Esophagus (tissue), 2 donors: Measurements from ENCODE around the gene PRIMA1. TPM values are rescaled to one million over a fixed set of nuclear protein-coding genes. Genes with fewer than 3 reads are reported as not detected.

Source experiments
- H3K27ac ChIP-seq, 2 donors: one replicate each; pipeline ENCODE4 v1.5.1; 2013; ENCODE audit warnings: low read depth in 2 of 2, mild to moderate bottlenecking in 2 of 2, inconsistent platforms in 1 of 2, low read length in 1 of 2, moderate library complexity in 1 of 2
- H3K27me3 ChIP-seq, 2 donors: one replicate each; pipeline ENCODE4 v1.6.1; 2013; ENCODE audit warnings: low read length in 2 of 2, control low read depth in 1 of 2, mild to moderate bottlenecking in 1 of 2; ENCODE audit not compliant: insufficient read depth in 2 of 2, control insufficient read depth in 1 of 2
- H3K36me3 ChIP-seq, 2 donors: one replicate each; pipeline ENCODE4 v1.6.1; 2013; ENCODE audit warnings: low read length in 1 of 2; ENCODE audit not compliant: control insufficient read depth in 2 of 2, insufficient read depth in 2 of 2
- H3K4me1 ChIP-seq, 2 donors: one replicate each; pipeline ENCODE4 v1.6.1; 2013; ENCODE audit warnings: low read length in 1 of 2; ENCODE audit not compliant: control insufficient read depth in 2 of 2, insufficient read depth in 2 of 2
- H3K4me3 ChIP-seq, 2 donors: one replicate each; pipeline ENCODE4 v1.5.1; 2013; ENCODE audit warnings: low read length in 2 of 2, mild to moderate bottlenecking in 2 of 2, low read depth in 1 of 2, moderate library complexity in 1 of 2
- H3K9me3 ChIP-seq, 2 donors: one replicate each; pipeline ENCODE4 v1.6.1; 2013; ENCODE audit warnings: mild to moderate bottlenecking in 2 of 2, low read depth in 1 of 2, low read length in 1 of 2, moderate library complexity in 1 of 2; ENCODE audit not compliant: control insufficient read depth in 2 of 2, insufficient read depth in 1 of 2
- WGBS, 2 donors: extraction: QIAGEN DNeasy Blood & Tissue Kit; methylation state at CpG; one replicate each; pipeline ENCODE4 v1.1.7; 2013; 5-methylcytosine and 5-hydroxymethylcytosine counted together
- polyA plus RNA-seq, 2 donors: library from polyadenylated mRNA; stranded (reverse); fragments of 200-250 nt; gene quantifications; one replicate each; pipeline ENCODE4 v1.2.3, GENCODE V29; 2013
- donor health status: healthy with polysubstance abuse.
- donor health status: Bipolar disorder and iron deficiency.

The PRIMA1 gene
- polyA plus RNA-seq, 2 donors: 1.7 to 2.9 TPM

DNA sequence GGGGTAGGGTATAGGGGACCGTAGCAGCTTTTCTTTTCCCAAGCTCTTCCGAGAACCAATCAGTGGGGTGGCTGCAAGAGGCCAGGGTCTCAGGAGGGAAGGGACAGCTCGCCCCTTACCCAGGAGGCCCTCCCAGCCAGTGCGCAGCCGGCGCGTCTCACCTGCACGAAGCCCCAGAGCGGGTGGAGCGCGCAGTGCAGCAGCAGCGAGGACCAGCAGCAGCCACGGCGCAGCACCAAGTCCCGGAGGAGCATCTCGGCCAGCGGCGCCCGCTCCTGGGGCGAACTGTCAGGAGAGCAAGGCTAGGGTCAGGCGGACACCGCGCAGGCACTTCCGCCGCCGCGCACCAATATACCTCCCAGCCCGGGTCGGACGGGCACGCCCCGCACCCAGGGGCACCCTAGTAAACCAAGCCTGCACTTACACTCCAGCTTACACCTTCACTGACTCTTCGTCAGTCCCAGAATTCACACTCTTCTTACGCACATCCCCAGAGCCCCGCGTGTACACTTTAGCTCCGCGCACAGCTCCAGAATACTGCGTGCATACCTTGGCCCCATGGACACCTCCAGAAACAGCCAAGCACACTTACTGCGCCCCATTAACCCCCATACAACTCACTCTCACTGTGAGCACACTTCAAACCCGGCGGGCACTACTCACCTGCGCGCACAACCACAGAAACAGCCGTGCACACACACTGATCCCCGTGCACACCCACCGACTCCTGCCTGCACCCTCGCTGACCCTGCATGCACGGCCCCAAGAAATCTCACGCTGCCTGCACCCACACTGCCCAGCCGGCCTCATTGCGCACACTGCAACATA, 606 bp downstream of the PRIMA1 start:
- WGBS, 2 donors: 38 to 44% methylated on average over 52 of the region's 52 CpGs
- no peaks in the 10 kb centered on the region for H3K36me3 ChIP-seq
- H3K27ac ChIP-seq: no peak overlapping the region
- H3K4me1 ChIP-seq: peaks cover 8 to 9% of the 10 kb centered on the region in 2 donors
- H3K4me3 ChIP-seq: peak overlapping the region; percentile 42 to 52
- peaks cover 0 to 2% of the 10 kb centered on the region in 2 donors for H3K9me3 ChIP-seq
- no peaks in the 10 kb centered on the region for H3K27me3 ChIP-seq

GRCh38 chr14:93785423-93785822, 2.9 kb downstream of the PRIMA1 start:
- Histone ChIP-seq H3K27ac (no peak overlapping the region), H3K27me3 (no peaks in the 10 kb centered on the region), H3K9me3 (peaks cover 0 to 2% of the 10 kb centered on the region in 2 donors), H3K36me3 (no peaks in the 10 kb centered on the region), H3K4me3 (no peak overlapping the region), H3K4me1 (peaks cover 9% of the 10 kb centered on the region in 2 donors)
- 51 to 61% methylated on average over 4 of the region's 4 CpGs for WGBS, 2 donors

GRCh38 chr14:93784878-93785277, 3.4 kb downstream of the PRIMA1 start:
- Histone ChIP-seq H3K9me3 (peaks cover 0 to 2% of the 10 kb centered on the region in 2 donors), H3K27ac (no peak overlapping the region), H3K4me1 (peaks cover 9 to 10% of the 10 kb centered on the region in 2 donors), H3K36me3 (no peaks in the 10 kb centered on the region), H3K27me3 (no peaks in the 10 kb centered on the region), H3K4me3 (no peak overlapping the region)
- WGBS, 2 donors: 64 to 68% methylated on average over 3 of the region's 3 CpGs

- Histone ChIP-seq H3K27me3 (no peaks in the 10 kb centered on the region), H3K36me3 (peaks cover 0 to 3% of the 10 kb centered on the region in 2 donors), H3K27ac (no peak overlapping the region), H3K4me3 (no peak overlapping the region), H3K4me1 (peaks cover 0 to 2% of the 10 kb centered on the region in 2 donors), H3K9me3 (no peaks in the 10 kb centered on the region)
- WGBS, 2 donors: 68 to 77% methylated on average over 14 of the region's 14 CpGs
These were observed 7.4 kb downstream of the PRIMA1 start for GRCh38 chr14:93780813-93781400.

GRCh38 chr14:93778856-93779629, 9.2 kb downstream of the PRIMA1 start:
- Histone ChIP-seq H3K27ac (no peak overlapping the region), H3K9me3 (no peaks in the 10 kb centered on the region), H3K4me3 (no peak overlapping the region), H3K4me1 (peaks cover 0 to 2% of the 10 kb centered on the region in 2 donors), H3K36me3 (peaks cover 0 to 3% of the 10 kb centered on the region in 2 donors), H3K27me3 (no peaks in the 10 kb centered on the region)
- WGBS, 2 donors: 75 to 76% methylated on average over 20 of the region's 20 CpGs

DNA sequence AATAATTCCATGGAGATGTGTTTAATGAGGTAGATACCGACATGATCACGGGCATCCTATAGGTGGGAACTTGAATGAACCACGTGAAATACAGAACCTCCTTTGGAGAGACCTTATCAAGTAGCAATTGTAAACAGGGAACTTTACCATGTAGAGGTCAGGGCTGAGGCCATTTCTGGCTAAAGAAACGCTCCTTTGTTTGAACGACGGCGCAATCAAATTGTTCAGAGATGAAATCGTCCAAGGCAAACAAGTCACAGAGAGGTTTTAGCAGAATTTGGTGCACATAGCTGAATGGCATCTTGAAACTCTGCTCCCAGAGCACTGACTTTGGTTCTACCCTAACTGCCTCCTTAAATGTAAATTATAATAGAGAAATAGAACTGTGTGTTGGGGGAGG, 9.8 kb downstream of the PRIMA1 start:
- Histone ChIP-seq H3K36me3 (peaks cover 0 to 3% of the 10 kb centered on the region in 2 donors), H3K27ac (no peak overlapping the region), H3K27me3 (no peaks in the 10 kb centered on the region), H3K4me3 (no peak overlapping the region), H3K9me3 (no peaks in the 10 kb centered on the region), H3K4me1 (peaks cover 0 to 2% of the 10 kb centered on the region in 2 donors)
- WGBS, 2 donors: 67 to 76% methylated on average over 8 of the region's 8 CpGs

- Histone ChIP-seq H3K4me3 (no peak overlapping the region), H3K4me1 (peaks cover 2 to 3% of the 10 kb centered on the region in 2 donors), H3K27ac (no peak overlapping the region), H3K36me3 (peaks cover 0 to 4% of the 10 kb centered on the region in 2 donors), H3K9me3 (no peaks in the 10 kb centered on the region), H3K27me3 (no peaks in the 10 kb centered on the region)
- WGBS, 2 donors: 72 to 75% methylated on average over 3 of the region's 3 CpGs
These were observed 12.5 kb downstream of the PRIMA1 start for GRCh38 chr14:93775744-93776143.

DNA sequence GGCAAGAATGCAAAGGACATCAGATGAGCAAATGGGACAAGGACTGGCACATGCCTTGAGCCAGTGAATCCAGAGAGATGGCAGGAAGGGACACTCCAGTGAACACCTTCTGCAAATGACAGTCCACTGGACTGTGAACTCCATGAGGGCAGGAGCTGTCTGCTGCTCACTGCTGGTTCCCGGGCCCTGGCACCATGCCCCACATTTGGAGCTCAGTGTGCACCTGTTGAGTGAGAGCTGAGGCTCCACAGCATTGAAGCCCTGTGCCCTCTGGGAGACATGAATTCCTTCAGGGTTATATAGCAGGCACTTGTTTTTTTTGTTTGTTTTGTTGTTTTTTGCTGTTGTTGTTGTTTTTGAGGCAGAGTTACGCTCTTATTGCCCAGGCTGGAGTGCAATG, 13.1 kb downstream of the PRIMA1 start:
- 85 to 88% methylated on average over 2 of the region's 2 CpGs for WGBS, 2 donors
- Histone ChIP-seq H3K36me3 (peaks cover 0 to 4% of the 10 kb centered on the region in 2 donors), H3K4me3 (no peak overlapping the region), H3K27ac (no peak overlapping the region), H3K9me3 (no peaks in the 10 kb centered on the region), H3K4me1 (peaks cover 0 to 3% of the 10 kb centered on the region in 2 donors), H3K27me3 (no peaks in the 10 kb centered on the region)

DNA sequence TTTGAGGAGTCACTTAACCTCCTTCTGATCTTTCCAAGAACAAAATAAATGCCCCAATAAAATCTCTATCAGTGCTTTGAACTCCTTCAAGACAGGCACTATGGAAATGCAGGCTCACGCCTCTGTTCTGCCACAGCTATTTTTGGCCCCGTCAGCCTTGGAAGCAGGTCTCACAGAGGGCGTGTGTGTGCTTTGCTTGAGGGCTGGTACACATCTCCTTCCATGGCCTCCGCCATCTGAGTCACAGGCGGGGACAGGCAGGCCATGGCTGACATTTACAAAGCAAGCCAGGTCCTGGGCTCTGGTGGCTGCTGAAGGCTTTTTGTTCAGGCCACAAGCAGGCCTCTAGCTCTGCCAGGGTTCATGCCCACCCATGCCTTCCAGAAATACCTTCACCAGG, 16.0 kb downstream of the PRIMA1 start:
- peak overlapping the region; percentile 8 to 36 for H3K27ac ChIP-seq
- peaks cover 0 to 3% of the 10 kb centered on the region in 2 donors for H3K4me1 ChIP-seq
- H3K36me3 ChIP-seq: peaks cover 0 to 6% of the 10 kb centered on the region in 2 donors
- H3K4me3 ChIP-seq: no peak overlapping the region
- no peaks in the 10 kb centered on the region for H3K27me3 ChIP-seq
- 42 to 43% methylated on average over 5 of the region's 5 CpGs for WGBS, 2 donors
- H3K9me3 ChIP-seq: no peaks in the 10 kb centered on the region
